Mesenchymal stem cell (in vitro differentiated cells and primary cell): ENCODE data around the gene MLLT1.
A peak's percentile ranks its signal among the peaks of the same experiment; 100 is the strongest.

Source experiments
- DNase-seq: peaks from one replicate; pipeline ENCODE4 v3.0.0-alpha.2; 2013
- H2AFZ ChIP-seq: one replicate; pipeline ENCODE4 v1.6.1; 2013; ENCODE audit warnings: low read depth, mild to moderate bottlenecking, control low read depth, inconsistent platforms, low read length, moderate library complexity
- H2AK5ac ChIP-seq: 2 replicates; pipeline ENCODE4 v1.6.1; 2013; ENCODE audit warnings: low read length, moderate library complexity, mild to moderate bottlenecking, inconsistent platforms; ENCODE audit not compliant: severe bottlenecking
- H2BK120ac ChIP-seq: one replicate; pipeline ENCODE4 v1.6.1; 2013; ENCODE audit warnings: low read depth, mild to moderate bottlenecking, inconsistent platforms, low read length, moderate library complexity
- H2BK12ac ChIP-seq, 2 experiments: one replicate each; pipeline ENCODE4 v1.6.1; 2013; ENCODE audit warnings: inconsistent platforms in 2 of 2, low read length in 2 of 2, mild to moderate bottlenecking in 2 of 2, moderate library complexity in 2 of 2, control low read depth in 1 of 2
- H2BK15ac ChIP-seq: one replicate; pipeline ENCODE4 v1.6.1; 2013; ENCODE audit warnings: mild to moderate bottlenecking, low read depth, inconsistent platforms; ENCODE audit not compliant: poor library complexity, severe bottlenecking
- H2BK5ac ChIP-seq: 2 replicates; pipeline ENCODE4 v1.6.1; 2013; ENCODE audit warnings: low read depth, mild to moderate bottlenecking, low read length, control low read depth, inconsistent platforms; ENCODE audit not compliant: poor library complexity, severe bottlenecking
- H3K14ac ChIP-seq, 2 experiments: one replicate each; pipeline ENCODE4 v1.6.1; 2013; ENCODE audit warnings: inconsistent platforms in 2 of 2, low read length in 2 of 2, control low read depth in 1 of 2, mild to moderate bottlenecking in 1 of 2, moderate library complexity in 1 of 2
- H3K18ac ChIP-seq, 2 experiments: one replicate each; pipeline ENCODE4 v1.6.1; 2013; ENCODE audit warnings: inconsistent platforms in 2 of 2, low read length in 2 of 2, control low read depth in 1 of 2, low read depth in 1 of 2, mild to moderate bottlenecking in 1 of 2
- H3K23ac ChIP-seq, 2 experiments: one replicate each; pipeline ENCODE4 v1.6.1; 2013; ENCODE audit warnings: inconsistent platforms in 2 of 2, low read length in 2 of 2, mild to moderate bottlenecking in 2 of 2, moderate library complexity in 2 of 2, control low read depth in 1 of 2
- H3K27ac ChIP-seq: 2 replicates; pipeline ENCODE4 v1.5.1; 2013; ENCODE audit warnings: mild to moderate bottlenecking, moderate library complexity, low read length, control low read depth, inconsistent platforms; ENCODE audit not compliant: poor library complexity, severe bottlenecking
- H3K27me3 ChIP-seq, 2 experiments: 2 replicates each; pipeline versions ENCODE4 v1.6.1 to v1.7.0; 2013; ENCODE audit warnings: low read length in 2 of 2, mild to moderate bottlenecking in 2 of 2, moderate library complexity in 2 of 2, control low read depth in 1 of 2, inconsistent platforms in 1 of 2; ENCODE audit not compliant: control insufficient read depth in 1 of 2, insufficient read depth in 1 of 2
- H3K36me3 ChIP-seq, 2 experiments: 2 replicates each; pipeline versions ENCODE4 v1.6.1 to v1.7.0; 2013; ENCODE audit warnings: low read length in 2 of 2, control low read depth in 1 of 2, inconsistent platforms in 1 of 2, low read depth in 1 of 2, mild to moderate bottlenecking in 1 of 2; ENCODE audit not compliant: insufficient read depth in 2 of 2, control insufficient read depth in 1 of 2
- H3K4ac ChIP-seq, 2 experiments: one replicate each; pipeline ENCODE4 v1.6.1; 2013; ENCODE audit warnings: inconsistent platforms in 2 of 2, low read length in 2 of 2, mild to moderate bottlenecking in 2 of 2, moderate library complexity in 2 of 2, control low read depth in 1 of 2, low read depth in 1 of 2
- H3K4me1 ChIP-seq: 2 replicates; pipeline ENCODE4 v1.6.1; 2013; ENCODE audit warnings: low read depth, low read length, control low read depth; ENCODE audit not compliant: control insufficient read depth, insufficient read depth
- H3K4me2 ChIP-seq: 2 replicates; pipeline ENCODE4 v1.6.1; 2013; ENCODE audit warnings: low read length, mild to moderate bottlenecking, inconsistent platforms; ENCODE audit not compliant: poor library complexity, severe bottlenecking
- H3K4me3 ChIP-seq, 2 experiments: 2 replicates each; pipeline versions ENCODE4 v1.5.1 to v1.7.0; 2013; ENCODE audit warnings: low read length in 2 of 2, mild to moderate bottlenecking in 2 of 2, control low read depth in 1 of 2, low read depth in 1 of 2; ENCODE audit not compliant: insufficient read depth in 1 of 2
- H3K79me1 ChIP-seq: replicated peaks from 2 replicates; pipeline ENCODE4 v1.6.1; 2013; ENCODE audit warnings: mild to moderate bottlenecking, control low read depth, low read length, inconsistent platforms; ENCODE audit not compliant: poor library complexity, severe bottlenecking
- H3K9ac ChIP-seq: 2 replicates; pipeline ENCODE4 v1.7.0; 2013; ENCODE audit warnings: mild to moderate bottlenecking, low read length, moderate library complexity
- H3K9me3 ChIP-seq: 2 replicates; pipeline ENCODE4 v1.7.0; 2013; ENCODE audit warnings: mild to moderate bottlenecking, low read length; ENCODE audit not compliant: control insufficient read depth
- H4K8ac ChIP-seq: one replicate; pipeline ENCODE4 v1.6.1; 2013; ENCODE audit warnings: inconsistent platforms, mild to moderate bottlenecking, low read length, moderate library complexity
- H4K91ac ChIP-seq: one replicate; pipeline ENCODE4 v1.6.1; 2013; ENCODE audit warnings: mild to moderate bottlenecking, low read length, inconsistent platforms
- WGBS: methylation state at CpG from one replicate; pipeline ENCODE4 v1.1.7; 2013; ENCODE audit warnings: mixed read lengths; 5-methylcytosine and 5-hydroxymethylcytosine counted together

The MLLT1 gene

DNA sequence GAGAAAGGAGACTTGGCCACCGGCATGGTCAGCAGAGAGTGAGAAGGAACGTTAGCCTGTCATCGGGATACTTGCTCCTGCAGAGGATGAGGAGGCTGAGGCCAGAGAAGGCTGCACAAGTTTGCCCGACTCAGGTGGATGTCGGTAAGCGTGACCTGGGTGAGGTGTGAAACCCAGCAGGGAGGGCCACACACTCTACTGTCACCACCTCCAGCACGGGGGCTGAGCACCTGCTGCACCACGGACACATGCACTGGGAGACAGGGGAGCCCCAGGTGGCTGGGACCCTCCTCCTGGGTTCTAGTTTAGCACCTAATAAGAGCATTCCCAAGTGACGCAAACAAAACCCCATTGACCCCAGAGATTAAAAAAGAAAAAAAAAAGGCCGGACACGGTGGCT is 17.3 kb downstream of the MLLT1 start:
- peaks cover 55 to 64% of the 10 kb centered on the region in 2 experiments for H3K36me3 ChIP-seq
- H2AFZ ChIP-seq, result no peak overlapping the region
- no peak overlapping the region for H3K4me2 ChIP-seq
- no peak for DNase-seq
- H2BK15ac ChIP-seq, result no peak overlapping the region
- H3K9ac ChIP-seq, result no peak overlapping the region
- no peak overlapping the region for H3K23ac ChIP-seq
- 98% methylated on average over 11 of the region's 11 CpGs for WGBS
- H3K18ac ChIP-seq, result no peak overlapping the region
- peaks cover 14% of the 10 kb centered on the region for H3K4me1 ChIP-seq
- no peak overlapping the region for H4K91ac ChIP-seq
- no peak overlapping the region for H2BK120ac ChIP-seq
- H3K4ac ChIP-seq, result no peak overlapping the region
- no peaks in the 10 kb centered on the region for H3K9me3 ChIP-seq
- no peak overlapping the region for H2BK12ac ChIP-seq
- H3K79me1 ChIP-seq, result peaks cover 38% of the 10 kb centered on the region
- no peak overlapping the region for H3K14ac ChIP-seq
- no peaks in the 10 kb centered on the region for H3K27me3 ChIP-seq
- no peak overlapping the region for H2BK5ac ChIP-seq
- no peak overlapping the region for H2AK5ac ChIP-seq
- no peak overlapping the region for H3K4me3 ChIP-seq
- H3K27ac ChIP-seq, result no peak overlapping the region
- H4K8ac ChIP-seq, result no peak overlapping the region

DNA sequence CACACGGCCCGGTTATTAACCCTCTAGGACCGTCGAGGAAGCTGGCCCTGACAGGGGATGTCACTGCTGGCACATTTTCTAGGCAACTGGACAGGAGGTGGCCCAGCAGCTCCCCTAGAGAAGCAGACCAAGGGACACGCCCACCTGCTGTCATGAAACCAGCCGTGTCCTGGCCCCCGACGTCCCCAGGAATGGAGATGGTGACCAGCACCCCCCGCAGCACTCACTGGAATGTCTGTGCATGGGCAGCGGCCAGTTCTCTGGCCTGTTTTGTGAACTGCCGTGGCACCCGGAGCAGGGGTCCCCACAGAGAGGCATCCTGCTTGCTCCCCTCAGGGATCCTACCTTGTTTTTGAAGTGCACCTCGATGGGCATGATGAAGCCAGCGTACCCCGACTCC is 17.9 kb downstream of the MLLT1 start:
- Histone ChIP-seq H3K4ac (no peak overlapping the region), H2BK15ac (no peak overlapping the region), H3K79me1 (peaks cover 39% of the 10 kb centered on the region), H2BK12ac (no peak overlapping the region), H3K9ac (no peak overlapping the region), H3K36me3 (peaks cover 52 to 63% of the 10 kb centered on the region in 2 experiments), H3K4me2 (no peak overlapping the region), H2BK5ac (no peak overlapping the region), H2AFZ (no peak overlapping the region), H4K91ac (no peak overlapping the region), H3K4me3 (no peak overlapping the region), H3K18ac (no peak overlapping the region), H3K14ac (no peak overlapping the region), H2AK5ac (no peak overlapping the region), H3K27ac (no peak overlapping the region), H3K4me1 (peaks cover 14% of the 10 kb centered on the region), H3K23ac (no peak overlapping the region), H2BK120ac (no peak overlapping the region), H3K9me3 (no peaks in the 10 kb centered on the region), H4K8ac (no peak overlapping the region), H3K27me3 (no peaks in the 10 kb centered on the region)
- no peak for DNase-seq
- 93% methylated on average over 15 of the region's 15 CpGs for WGBS

DNA sequence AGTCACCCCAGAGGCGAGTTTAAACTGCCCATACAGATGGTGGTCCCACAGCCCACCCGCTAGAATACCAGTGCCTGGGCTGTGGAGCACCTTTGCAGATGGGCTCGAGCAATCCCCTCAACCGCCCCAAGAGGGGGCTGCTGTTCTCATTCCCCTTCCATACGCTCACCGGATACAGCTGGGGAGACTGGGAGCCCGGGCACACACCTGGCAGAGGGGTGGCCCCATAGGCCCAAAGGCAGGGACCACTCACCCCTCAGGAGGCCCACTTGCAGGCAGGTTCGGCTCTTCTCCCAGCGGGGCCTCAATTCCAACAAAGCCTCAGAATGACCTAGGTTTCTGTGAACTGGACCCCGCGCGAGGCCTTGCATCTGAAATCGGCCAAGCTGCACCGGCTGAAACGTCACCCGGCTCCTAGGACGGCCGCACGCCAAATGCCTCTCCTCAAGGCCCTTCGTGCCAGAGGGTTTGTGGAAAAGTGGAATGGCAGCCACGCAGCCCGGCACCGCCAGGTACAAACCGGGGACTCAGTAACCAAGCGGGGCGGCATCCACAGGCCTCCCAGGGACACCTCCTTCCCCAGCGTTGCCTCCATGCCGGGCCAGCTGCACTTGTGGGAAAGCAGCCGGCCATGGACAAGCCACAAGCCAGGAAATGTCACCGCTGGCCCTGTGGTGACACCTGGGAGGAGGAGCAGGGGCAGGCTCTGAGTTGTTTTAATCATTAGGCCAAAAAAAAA is 18.7 kb downstream of the MLLT1 start:
- peaks cover 50 to 61% of the 10 kb centered on the region in 2 experiments for H3K36me3 ChIP-seq
- H3K4me2 ChIP-seq, result no peak overlapping the region
- WGBS, result 91% methylated on average over 30 of the region's 30 CpGs
- no peak overlapping the region for H2BK120ac ChIP-seq
- no peak overlapping the region for H2BK12ac ChIP-seq
- DNase-seq, result peak; percentile 47
- H3K4me3 ChIP-seq, result no peak overlapping the region
- no peak overlapping the region for H3K9ac ChIP-seq
- peak overlapping the region in 1 of 2 experiments; percentile 40 for H3K4ac ChIP-seq
- no peak overlapping the region for H4K8ac ChIP-seq
- H4K91ac ChIP-seq, result no peak overlapping the region
- no peak overlapping the region for H2BK15ac ChIP-seq
- no peaks in the 10 kb centered on the region for H3K27me3 ChIP-seq
- H3K23ac ChIP-seq, result no peak overlapping the region
- H3K9me3 ChIP-seq, result no peaks in the 10 kb centered on the region
- H3K18ac ChIP-seq, result no peak overlapping the region
- peaks cover 41% of the 10 kb centered on the region for H3K79me1 ChIP-seq
- H2AFZ ChIP-seq, result no peak overlapping the region
- H2AK5ac ChIP-seq, result no peak overlapping the region
- H3K27ac ChIP-seq, result no peak overlapping the region
- no peak overlapping the region for H3K14ac ChIP-seq
- H3K4me1 ChIP-seq, result peaks cover 14% of the 10 kb centered on the region
- no peak overlapping the region for H2BK5ac ChIP-seq

DNA sequence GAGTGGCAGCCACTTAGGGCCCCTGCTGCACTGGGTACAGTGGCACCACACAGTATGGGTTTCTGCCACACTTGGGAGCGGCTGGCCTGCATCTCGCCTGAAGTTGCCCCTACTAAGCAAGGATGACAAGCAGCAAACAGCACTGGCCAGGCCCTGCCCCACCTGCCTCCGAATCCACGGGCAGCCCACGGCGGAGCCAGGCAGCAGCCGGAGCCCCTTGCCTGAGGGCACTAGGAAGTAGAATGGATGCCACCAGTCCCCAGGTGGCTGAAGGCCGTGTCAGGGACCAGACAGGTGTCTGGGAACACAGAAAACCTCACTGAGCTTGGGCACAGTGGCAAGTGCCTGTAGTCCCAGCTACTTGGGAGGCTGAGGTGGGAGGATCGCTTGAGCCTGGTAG is 19.4 kb downstream of the MLLT1 start:
- Histone ChIP-seq H3K4me3 (no peak overlapping the region), H3K14ac (no peak overlapping the region), H3K4ac (no peak overlapping the region), H2BK120ac (no peak overlapping the region), H3K9me3 (no peaks in the 10 kb centered on the region), H3K18ac (no peak overlapping the region), H2AFZ (no peak overlapping the region), H2BK12ac (no peak overlapping the region), H3K79me1 (peaks cover 42% of the 10 kb centered on the region), H2BK5ac (no peak overlapping the region), H3K4me1 (peaks cover 14% of the 10 kb centered on the region), H3K4me2 (no peak overlapping the region), H4K91ac (no peak overlapping the region), H2AK5ac (no peak overlapping the region), H3K23ac (no peak overlapping the region), H3K27ac (no peak overlapping the region), H4K8ac (no peak overlapping the region), H2BK15ac (no peak overlapping the region), H3K27me3 (no peaks in the 10 kb centered on the region), H3K36me3 (peaks cover 55 to 61% of the 10 kb centered on the region in 2 experiments), H3K9ac (no peak overlapping the region)
- 97% methylated on average over 9 of the region's 9 CpGs for WGBS
- DNase-seq, result no peak
